Measurements from ENCODE around the gene MCFD2.

MCFD2 gene

DNA sequence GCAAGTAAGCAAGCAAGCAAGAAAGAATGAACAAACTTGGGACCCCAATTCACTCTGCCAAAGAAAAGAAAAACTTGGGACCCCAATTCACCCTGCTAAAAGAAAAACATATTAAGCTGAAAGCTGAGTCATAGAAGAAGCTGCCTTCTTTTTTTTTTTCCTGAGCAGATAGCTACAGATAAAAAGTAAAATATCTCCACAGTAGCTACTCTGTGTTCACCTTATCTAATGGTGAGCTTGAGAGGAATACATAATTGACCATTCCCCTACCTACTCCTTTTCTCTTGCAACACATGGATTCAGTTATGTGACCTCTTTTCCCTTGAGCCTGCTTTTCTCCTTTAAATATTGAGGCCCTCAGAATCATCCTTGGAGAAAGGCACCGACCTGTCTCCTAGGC lies 63.0 kb downstream of the MCFD2 start:
- Histone ChIP-seq H3K4me3 (ENCODE audit: low read length) (no peak overlapping the region), H3K4me2 (ENCODE audit: low read length) (no peak overlapping the region), H3K79me2 (ENCODE audit: low read length) (no peaks in the 10 kb centered on the region), H3K9ac (ENCODE audit: low read length) (no peak overlapping the region), H3K27ac (ENCODE audit: low read length) (no peak overlapping the region), H3K36me3 (replicated peaks; ENCODE audit: low read depth, low read length) (no peaks in the 10 kb centered on the region), H3K27me3 (ENCODE audit: low read depth, low read length) (peaks cover 8% of the 10 kb centered on the region), H2AFZ (ENCODE audit: low read depth, low read length) (no peak overlapping the region), H3K4me1 (ENCODE audit: low read length) (no peaks in the 10 kb centered on the region), H4K20me1 (ENCODE audit: insufficient read depth, low read length) (no peaks in the 10 kb centered on the region), H3K9me3 (ENCODE audit: insufficient read depth, low read length) (no peaks in the 10 kb centered on the region)
- TF ChIP-seq EZH2phosphoT487 (IDR thresholded peaks at IDR 0.05; ENCODE audit: low read depth): no peak
- TF ChIP-seq, protein P1, sequence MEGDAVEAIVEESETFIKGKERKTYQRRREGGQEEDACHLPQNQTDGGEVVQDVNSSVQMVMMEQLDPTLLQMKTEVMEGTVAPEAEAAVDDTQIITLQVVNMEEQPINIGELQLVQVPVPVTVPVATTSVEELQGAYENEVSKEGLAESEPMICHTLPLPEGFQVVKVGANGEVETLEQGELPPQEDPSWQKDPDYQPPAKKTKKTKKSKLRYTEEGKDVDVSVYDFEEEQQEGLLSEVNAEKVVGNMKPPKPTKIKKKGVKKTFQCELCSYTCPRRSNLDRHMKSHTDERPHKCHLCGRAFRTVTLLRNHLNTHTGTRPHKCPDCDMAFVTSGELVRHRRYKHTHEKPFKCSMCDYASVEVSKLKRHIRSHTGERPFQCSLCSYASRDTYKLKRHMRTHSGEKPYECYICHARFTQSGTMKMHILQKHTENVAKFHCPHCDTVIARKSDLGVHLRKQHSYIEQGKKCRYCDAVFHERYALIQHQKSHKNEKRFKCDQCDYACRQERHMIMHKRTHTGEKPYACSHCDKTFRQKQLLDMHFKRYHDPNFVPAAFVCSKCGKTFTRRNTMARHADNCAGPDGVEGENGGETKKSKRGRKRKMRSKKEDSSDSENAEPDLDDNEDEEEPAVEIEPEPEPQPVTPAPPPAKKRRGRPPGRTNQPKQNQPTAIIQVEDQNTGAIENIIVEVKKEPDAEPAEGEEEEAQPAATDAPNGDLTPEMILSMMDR (IDR thresholded peaks at IDR 0.05; ENCODE audit: low read depth, low read length): no peak

DNA sequence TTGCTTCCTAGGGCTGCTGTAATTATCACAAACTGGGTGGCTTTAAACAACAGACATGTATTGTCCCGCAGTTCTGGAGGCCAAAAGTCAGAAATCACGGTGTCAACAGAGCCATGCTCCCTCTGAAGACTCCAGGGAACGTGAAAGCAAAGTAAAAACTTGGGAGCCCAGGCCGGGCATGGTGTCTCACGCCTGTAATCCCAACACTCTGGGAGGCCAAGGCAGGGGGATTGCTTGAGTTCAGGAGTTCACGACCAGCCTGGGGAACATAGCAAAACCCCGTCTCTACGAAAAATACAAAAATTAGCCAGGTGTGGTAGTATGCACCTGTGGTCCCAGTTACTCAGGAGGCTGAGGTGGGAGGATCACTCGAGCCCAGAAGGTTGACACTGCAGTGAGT lies 63.5 kb downstream of the MCFD2 start:
- H3K27me3 ChIP-seq (ENCODE audit: low read depth, low read length): peaks cover 8% of the 10 kb centered on the region
- no peaks in the 10 kb centered on the region for H3K9me3 ChIP-seq (ENCODE audit: insufficient read depth, low read length)
- no peak overlapping the region for H3K4me2 ChIP-seq (ENCODE audit: low read length)
- H3K27ac ChIP-seq (ENCODE audit: low read length): no peak overlapping the region
- no peak for TF ChIP-seq EZH2phosphoT487 (IDR thresholded peaks at IDR 0.05; ENCODE audit: low read depth)
- TF ChIP-seq, protein P1 (IDR thresholded peaks at IDR 0.05; ENCODE audit: low read depth, low read length): no peak
- no peak overlapping the region for H3K9ac ChIP-seq (ENCODE audit: low read length)
- H3K4me3 ChIP-seq (ENCODE audit: low read length): no peak overlapping the region
- H3K36me3 ChIP-seq (replicated peaks; ENCODE audit: low read depth, low read length): no peaks in the 10 kb centered on the region
- H3K79me2 ChIP-seq (ENCODE audit: low read length): no peaks in the 10 kb centered on the region
- H3K4me1 ChIP-seq (ENCODE audit: low read length): no peaks in the 10 kb centered on the region
- H4K20me1 ChIP-seq (ENCODE audit: insufficient read depth, low read length): no peaks in the 10 kb centered on the region
- no peak overlapping the region for H2AFZ ChIP-seq (ENCODE audit: low read depth, low read length)

Data from OCI-LY3 (cell line).